ENCODE measurements around the gene CCDC160.

Gene CCDC160

GRCh38 chrX:134236626-134237614 is at the start of gene CCDC160:
Gene CCDC160 (plus strand): TSS chrX:134237182. CDS start chrX:134244801, 7,619 bp downstream.
- TF ChIP-seq CTCF (IDR thresholded peaks at IDR 0.05; ENCODE audit: borderline replicate concordance, control extremely low read depth, extremely low read depth, insufficient read depth, missing control alignments), result no peak
- in situ Hi-C loops (cut with MboI; ENCODE audit: low sequenced_read_pairs, unreplicated experiment), result no loop called here
- peak; percentile 35 for DNase-seq (ENCODE audit: low spot score)

GRCh38 chrX:134191281-134191680 is 45.7 kb upstream of the CCDC160 start:
- no peak for TF ChIP-seq CTCF (IDR thresholded peaks at IDR 0.05; ENCODE audit: borderline replicate concordance, control extremely low read depth, extremely low read depth, insufficient read depth, missing control alignments)
- in situ Hi-C loops (cut with MboI; ENCODE audit: low sequenced_read_pairs, unreplicated experiment), result no loop called here
- no peak for DNase-seq (ENCODE audit: low spot score)

- DNase-seq (ENCODE audit: low spot score), result no peak
- in situ Hi-C loops (cut with MboI; ENCODE audit: low sequenced_read_pairs, unreplicated experiment), result no loop called here
- TF ChIP-seq CTCF (IDR thresholded peaks at IDR 0.05; ENCODE audit: borderline replicate concordance, control extremely low read depth, extremely low read depth, insufficient read depth, missing control alignments), result no peak
Measured at GRCh38 chrX:134194915-134195314, 42.1 kb upstream of the CCDC160 start.

- in situ Hi-C loops (cut with MboI; ENCODE audit: low sequenced_read_pairs, unreplicated experiment), result no loop called here
- no peak for DNase-seq (ENCODE audit: low spot score)
- no peak for TF ChIP-seq CTCF (IDR thresholded peaks at IDR 0.05; ENCODE audit: borderline replicate concordance, control extremely low read depth, extremely low read depth, insufficient read depth, missing control alignments)
Measured at GRCh38 chrX:134202561-134202960, 34.4 kb upstream of the CCDC160 start.

GRCh38 chrX:134206221-134206620 is 30.8 kb upstream of the CCDC160 start:
- TF ChIP-seq CTCF (IDR thresholded peaks at IDR 0.05; ENCODE audit: borderline replicate concordance, control extremely low read depth, extremely low read depth, insufficient read depth, missing control alignments), result no peak
- in situ Hi-C loops (cut with MboI; ENCODE audit: low sequenced_read_pairs, unreplicated experiment), result no loop called here
- no peak for DNase-seq (ENCODE audit: low spot score)

- TF ChIP-seq CTCF (IDR thresholded peaks at IDR 0.05; ENCODE audit: borderline replicate concordance, control extremely low read depth, extremely low read depth, insufficient read depth, missing control alignments), result no peak
- DNase-seq (ENCODE audit: low spot score), result no peak
- in situ Hi-C loops (cut with MboI; ENCODE audit: low sequenced_read_pairs, unreplicated experiment), result no loop called here
Measured at GRCh38 chrX:134210465-134210864, 26.5 kb upstream of the CCDC160 start.
